ENCODE measurements around the gene FRG1. TPM values are rescaled to one million over a fixed set of nuclear protein-coding genes. Genes with fewer than 3 reads are reported as not detected.
"Not testable (repeated sequence)": the region's sequence is repeated elsewhere in the genome, so short reads cannot be mapped to it uniquely, and the experiment has no call there.

FRG1 gene
- total and polyA plus RNA-seq, 10 donors = 34.2 to 55.3 (median 41.9) TPM

DNA sequence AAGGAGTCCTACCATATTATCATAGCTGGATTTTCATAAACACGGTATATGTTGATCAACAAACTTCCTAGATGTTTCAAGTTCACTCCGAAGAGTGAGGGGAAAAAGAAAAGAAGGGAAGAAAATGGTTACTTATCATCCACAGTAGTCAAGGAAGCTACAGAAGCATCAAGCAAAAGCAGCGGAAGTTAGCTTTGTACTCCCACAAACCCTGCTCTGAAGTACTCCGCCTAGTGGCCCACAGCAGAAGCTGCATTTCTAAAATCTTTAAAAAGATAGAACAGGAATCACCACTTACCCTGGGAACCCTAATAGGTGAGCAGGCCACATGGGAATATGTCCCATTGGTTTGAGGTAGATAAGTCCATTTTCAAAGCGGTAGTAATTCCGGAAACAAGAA lies 28.5 kb upstream of the FRG1 start:
- Histone ChIP-seq H3K4me1 (no peaks in the 10 kb centered on the region), H3K27me3 (replicated peaks in 1 of 7) (no peaks in the 10 kb centered on the region), H3K9me3 (peaks cover 0 to 14% (median 6%) of the 10 kb centered on the region in 8 donors), H3K4me3 (no peak overlapping the region), H3K27ac (no peak overlapping the region), H3K36me3 (peaks cover 0 to 9% (median 0%) of the 10 kb centered on the region in 6 donors)
- no peak for DNase-seq
- intact Hi-C loops (cut with DNase I; ENCODE audit: low total_unique reads) = no loop called here
- WGBS, 5 donors = 53 to 76% (median 66%) methylated on average over 6 of the region's 6 CpGs
- no peak for TF ChIP-seq POLR2AphosphoS5 (IDR thresholded peaks at IDR 0.05)
- TF ChIP-seq, protein P1, sequence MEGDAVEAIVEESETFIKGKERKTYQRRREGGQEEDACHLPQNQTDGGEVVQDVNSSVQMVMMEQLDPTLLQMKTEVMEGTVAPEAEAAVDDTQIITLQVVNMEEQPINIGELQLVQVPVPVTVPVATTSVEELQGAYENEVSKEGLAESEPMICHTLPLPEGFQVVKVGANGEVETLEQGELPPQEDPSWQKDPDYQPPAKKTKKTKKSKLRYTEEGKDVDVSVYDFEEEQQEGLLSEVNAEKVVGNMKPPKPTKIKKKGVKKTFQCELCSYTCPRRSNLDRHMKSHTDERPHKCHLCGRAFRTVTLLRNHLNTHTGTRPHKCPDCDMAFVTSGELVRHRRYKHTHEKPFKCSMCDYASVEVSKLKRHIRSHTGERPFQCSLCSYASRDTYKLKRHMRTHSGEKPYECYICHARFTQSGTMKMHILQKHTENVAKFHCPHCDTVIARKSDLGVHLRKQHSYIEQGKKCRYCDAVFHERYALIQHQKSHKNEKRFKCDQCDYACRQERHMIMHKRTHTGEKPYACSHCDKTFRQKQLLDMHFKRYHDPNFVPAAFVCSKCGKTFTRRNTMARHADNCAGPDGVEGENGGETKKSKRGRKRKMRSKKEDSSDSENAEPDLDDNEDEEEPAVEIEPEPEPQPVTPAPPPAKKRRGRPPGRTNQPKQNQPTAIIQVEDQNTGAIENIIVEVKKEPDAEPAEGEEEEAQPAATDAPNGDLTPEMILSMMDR (IDR thresholded peaks at IDR 0.05 in 8 of 11, conservative IDR thresholded peaks at IDR 0.05 in 3 of 11) = peak in 4 of 11 experiments; percentile 20 to 48 (median 26)

DNA sequence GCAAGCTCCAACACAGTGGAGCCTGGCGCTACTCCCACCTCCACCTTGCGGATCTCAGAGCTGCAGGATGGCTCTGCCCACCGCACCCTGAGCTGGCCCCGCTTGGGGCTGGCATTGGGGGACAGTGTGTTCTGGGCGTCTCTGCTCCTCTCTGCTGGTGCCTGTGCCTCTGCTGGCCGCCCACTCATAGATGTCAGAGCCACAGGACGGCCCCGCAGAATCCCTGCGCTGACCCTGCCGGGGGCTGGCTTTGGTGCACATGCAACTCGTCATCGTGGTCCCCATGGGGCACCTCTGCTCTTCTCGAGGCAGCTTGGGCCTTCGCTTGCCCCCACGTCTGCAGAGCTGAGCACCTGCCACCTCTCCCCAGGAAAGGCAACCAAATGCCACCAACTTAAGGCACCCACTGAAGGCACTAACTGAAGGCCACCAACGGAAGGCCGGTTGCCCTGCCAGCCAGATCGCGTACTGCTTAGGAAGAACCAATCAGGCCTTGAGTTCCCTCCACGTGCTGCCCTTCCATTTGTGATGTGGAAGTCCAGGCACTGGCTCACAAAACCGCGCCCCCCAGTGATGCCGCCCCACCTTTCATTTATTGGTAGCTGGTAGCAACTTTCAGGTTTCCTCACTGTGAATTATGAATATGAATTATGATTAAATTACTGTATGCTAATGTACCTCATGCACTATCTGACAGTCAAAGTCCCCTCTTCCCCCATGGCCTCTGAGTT lies 23.3 kb upstream of the FRG1 start:
- WGBS, 5 donors = 85 to 95% (median 94%) methylated on average over 17 to 23 of the region's 23 CpGs
- H3K36me3 ChIP-seq = peaks cover 0 to 30% (median 0%) of the 10 kb centered on the region in 6 donors
- H3K27ac ChIP-seq = no peak overlapping the region
- intact Hi-C loops (cut with DNase I; ENCODE audit: low total_unique reads) = no loop called here
- H3K27me3 ChIP-seq (replicated peaks in 1 of 7) = no peaks in the 10 kb centered on the region
- TF ChIP-seq, protein P1 (IDR thresholded peaks at IDR 0.05 in 8 of 11, conservative IDR thresholded peaks at IDR 0.05 in 3 of 11) = no peak
- TF ChIP-seq POLR2A (IDR thresholded peaks at IDR 0.05) = no peak
- TF ChIP-seq POLR2AphosphoS5 (IDR thresholded peaks at IDR 0.05) = no peak
- peaks cover 2 to 51% (median 35%) of the 10 kb centered on the region in 8 donors for H3K9me3 ChIP-seq
- no peaks in the 10 kb centered on the region for H3K4me1 ChIP-seq
- H3K4me3 ChIP-seq = no peak overlapping the region
- no peak for DNase-seq

DNA sequence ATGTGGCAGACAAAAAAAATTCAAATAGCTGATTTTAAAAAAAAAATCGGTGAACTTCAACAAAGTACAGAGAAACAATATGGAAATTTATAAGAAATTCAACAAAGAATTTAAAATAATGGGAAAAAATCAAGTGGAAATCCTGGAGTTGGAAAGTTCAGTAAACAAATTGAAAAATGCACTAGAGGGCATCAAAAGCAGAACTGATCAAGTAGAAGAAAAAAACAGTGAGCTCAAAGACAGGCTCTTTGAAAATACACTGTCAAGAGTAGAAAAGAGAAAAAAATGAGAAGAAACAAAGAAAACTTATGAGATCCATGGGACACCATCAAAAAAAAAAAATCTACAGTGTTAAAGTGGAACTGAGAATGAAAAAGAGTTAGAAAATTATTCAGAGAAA lies 19.6 kb upstream of the FRG1 start:
- no peak overlapping the region for H3K4me3 ChIP-seq
- TF ChIP-seq POLR2AphosphoS5 (IDR thresholded peaks at IDR 0.05) = no peak
- TF ChIP-seq POLR2A (IDR thresholded peaks at IDR 0.05) = no peak
- TF ChIP-seq, protein P1 (IDR thresholded peaks at IDR 0.05 in 8 of 11, conservative IDR thresholded peaks at IDR 0.05 in 3 of 11) = no peak
- intact Hi-C loops (cut with DNase I; ENCODE audit: low total_unique reads) = no loop called here
- H3K36me3 ChIP-seq = peaks cover 0 to 30% (median 0%) of the 10 kb centered on the region in 6 donors
- H3K27me3 ChIP-seq (replicated peaks in 1 of 7) = no peaks in the 10 kb centered on the region
- no peaks in the 10 kb centered on the region for H3K4me1 ChIP-seq
- H3K9me3 ChIP-seq = peaks cover 2 to 75% (median 49%) of the 10 kb centered on the region in 8 donors
- DNase-seq = no peak
- 73 to 89% (median 81%) methylated on average over 1 of the region's 1 CpG for WGBS, 5 donors
- no peak overlapping the region for H3K27ac ChIP-seq

DNA sequence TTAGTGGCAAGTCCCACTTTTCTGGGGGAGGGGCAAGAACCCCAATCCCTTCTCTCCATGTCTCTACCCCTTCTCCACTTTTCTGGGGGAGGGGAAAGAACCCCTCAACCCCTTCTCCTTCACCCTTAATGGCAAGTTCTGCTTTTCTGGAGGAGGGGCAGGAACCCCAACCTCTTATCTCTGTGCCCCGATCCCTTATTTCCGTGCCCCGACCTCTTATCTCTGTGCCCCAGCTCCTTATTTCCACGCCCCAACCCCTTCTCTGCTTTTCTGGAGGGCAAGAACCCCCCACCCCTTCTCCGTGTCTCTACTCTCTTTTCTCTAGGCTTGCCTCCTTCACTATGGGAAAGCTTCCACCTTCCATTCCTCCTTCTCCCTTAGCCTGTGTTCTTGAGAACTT lies 13.9 kb upstream of the FRG1 start:
- intact Hi-C loops (cut with DNase I; ENCODE audit: low total_unique reads) = not testable (repeated sequence)
- 79 to 95% (median 87%) methylated on average over 5 of the region's 5 CpGs for WGBS, 5 donors

More for the DNA sequence above, 13.9 kb upstream of the FRG1 start:
- H3K4me3 ChIP-seq; H3K27me3 ChIP-seq (replicated peaks in 1 of 7); H3K4me1 ChIP-seq; H3K36me3 ChIP-seq; H3K27ac ChIP-seq; DNase-seq: not testable (repeated sequence)
- peaks cover 0 to 43% (median 16%) of the 10 kb centered on the region in 8 donors for H3K9me3 ChIP-seq

All from spleen (tissue), 11 donors.